Thyroid gland (tissue), 4 donors: ENCODE data around the gene PDGFRB. TPM values are rescaled to one million over a fixed set of nuclear protein-coding genes. Genes with fewer than 3 reads are reported as not detected.

Experiments used
- DNase-seq, 2 donors: peaks; one replicate each; pipeline ENCODE4 v3.0.0-alpha.2; 2019
- H3K27ac ChIP-seq, 3 donors: fragments of 200-600 bp; sonication (generic); 1 replicate in 2 of 3; 2 replicates in 1 of 3; pipeline ENCODE4 v1.5.1; 2016 to 2019; ENCODE audit warnings: mild to moderate bottlenecking in 1 of 3, moderate library complexity in 1 of 3
- H3K27me3 ChIP-seq: fragments of 200-600 bp; sonication (generic); one replicate; pipeline ENCODE4 v1.5.1; 2019
- H3K36me3 ChIP-seq, 2 donors: fragments of 200-600 bp; sonication (generic); one replicate each; pipeline ENCODE4 v1.5.1; 2016 to 2019
- H3K4me1 ChIP-seq, 2 donors: fragments of 200-600 bp; sonication (generic); one replicate each; pipeline ENCODE4 v1.5.1; 2017 to 2019
- H3K4me3 ChIP-seq, 3 donors: fragments of 200-600 bp; sonication (generic); replicated peaks in 1 of 3; 1 replicate in 2 of 3; 2 replicates in 1 of 3; pipeline ENCODE4 v1.5.1; 2016; ENCODE audit warnings: mild to moderate bottlenecking in 1 of 3
- H3K9me3 ChIP-seq: fragments of 200-600 bp; sonication (generic); one replicate; pipeline ENCODE4 v1.5.1; 2017
- POLR2A ChIP-seq, 2 donors: fragments of 450-650 bp; IDR thresholded peaks; one replicate each; pipeline ENCODE4 v1.6.1; 2017; ENCODE audit warnings: antibody characterized with exemption in 2 of 2, mild to moderate bottlenecking in 2 of 2, moderate library complexity in 1 of 2
- WGBS, 2 donors: methylation state at CpG; one replicate each; pipeline ENCODE4 v1.1.5; 2017; 5-methylcytosine and 5-hydroxymethylcytosine counted together
- intact Hi-C: fragments of 100-400 bp; cut with DNase I; formaldehyde crosslinking; loops from one replicate; pipeline ENCODE4 v1.15.1; 2023
- total RNA-seq, 4 donors: library from RNA; depleted of rRNA; stranded (reverse); fragments of >200 nt; gene quantifications; one replicate each; pipeline ENCODE4 v1.2.3, GENCODE V29; 2016
- TF ChIP-seq, protein P1 (sequence below), 6 experiments: fragments of 200-600 bp in 3 of 6; fragments of 450-650 bp in 3 of 6; sonication (generic) in 3 of 6; IDR thresholded peaks; one replicate each; pipeline ENCODE4 v1.5.1; 2016 to 2019; ENCODE audit warnings: antibody characterized with exemption in 6 of 6, mild to moderate bottlenecking in 2 of 6, inconsistent platforms in 1 of 6, moderate library complexity in 1 of 6

PDGFRB gene
- total RNA-seq, 4 donors from 2014 or later, result 47.3 to 108 (median 84.8) TPM

DNA sequence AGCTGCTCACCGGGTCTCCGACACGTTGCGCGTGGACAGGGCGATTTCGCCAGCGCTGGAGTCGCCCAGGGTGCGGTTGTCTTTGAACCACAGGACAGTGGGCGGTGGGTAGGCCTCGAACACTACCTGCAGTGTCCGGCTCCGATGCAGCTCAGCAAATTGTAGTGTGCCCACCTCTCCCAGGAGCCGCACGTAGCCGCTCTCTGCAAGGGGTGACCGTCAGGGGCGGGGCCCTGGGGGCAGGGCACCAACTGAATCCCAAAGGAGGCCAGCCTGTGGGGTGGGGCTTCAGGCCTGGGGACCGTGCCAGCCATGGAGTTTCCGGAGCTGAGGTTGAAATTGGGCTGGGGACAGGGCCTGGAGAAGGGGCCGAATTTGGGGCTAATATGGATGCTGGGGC is 22.9 kb downstream of the PDGFRB start:
- H3K27ac ChIP-seq, result no peak overlapping the region
- H3K9me3 ChIP-seq, result no peaks in the 10 kb centered on the region
- H3K4me1 ChIP-seq, result peaks cover 0 to 28% of the 10 kb centered on the region in 2 donors
- H3K27me3 ChIP-seq, result no peaks in the 10 kb centered on the region
- WGBS, 2 donors, result 89 to 90% methylated on average over 17 to 21 of the region's 22 CpGs
- intact Hi-C loops, result loop anchor here (5.0 kb wide), 1 partner anchor 85 kb away; no protein-coding TSS in a partner anchor
- H3K4me3 ChIP-seq, result no peak overlapping the region
- H3K36me3 ChIP-seq, result no peaks in the 10 kb centered on the region
- DNase-seq, result no peak
- TF ChIP-seq, protein P1, sequence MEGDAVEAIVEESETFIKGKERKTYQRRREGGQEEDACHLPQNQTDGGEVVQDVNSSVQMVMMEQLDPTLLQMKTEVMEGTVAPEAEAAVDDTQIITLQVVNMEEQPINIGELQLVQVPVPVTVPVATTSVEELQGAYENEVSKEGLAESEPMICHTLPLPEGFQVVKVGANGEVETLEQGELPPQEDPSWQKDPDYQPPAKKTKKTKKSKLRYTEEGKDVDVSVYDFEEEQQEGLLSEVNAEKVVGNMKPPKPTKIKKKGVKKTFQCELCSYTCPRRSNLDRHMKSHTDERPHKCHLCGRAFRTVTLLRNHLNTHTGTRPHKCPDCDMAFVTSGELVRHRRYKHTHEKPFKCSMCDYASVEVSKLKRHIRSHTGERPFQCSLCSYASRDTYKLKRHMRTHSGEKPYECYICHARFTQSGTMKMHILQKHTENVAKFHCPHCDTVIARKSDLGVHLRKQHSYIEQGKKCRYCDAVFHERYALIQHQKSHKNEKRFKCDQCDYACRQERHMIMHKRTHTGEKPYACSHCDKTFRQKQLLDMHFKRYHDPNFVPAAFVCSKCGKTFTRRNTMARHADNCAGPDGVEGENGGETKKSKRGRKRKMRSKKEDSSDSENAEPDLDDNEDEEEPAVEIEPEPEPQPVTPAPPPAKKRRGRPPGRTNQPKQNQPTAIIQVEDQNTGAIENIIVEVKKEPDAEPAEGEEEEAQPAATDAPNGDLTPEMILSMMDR (IDR thresholded peaks at IDR 0.05), result no peak
- TF ChIP-seq POLR2A (IDR thresholded peaks at IDR 0.05), result no peak

DNA sequence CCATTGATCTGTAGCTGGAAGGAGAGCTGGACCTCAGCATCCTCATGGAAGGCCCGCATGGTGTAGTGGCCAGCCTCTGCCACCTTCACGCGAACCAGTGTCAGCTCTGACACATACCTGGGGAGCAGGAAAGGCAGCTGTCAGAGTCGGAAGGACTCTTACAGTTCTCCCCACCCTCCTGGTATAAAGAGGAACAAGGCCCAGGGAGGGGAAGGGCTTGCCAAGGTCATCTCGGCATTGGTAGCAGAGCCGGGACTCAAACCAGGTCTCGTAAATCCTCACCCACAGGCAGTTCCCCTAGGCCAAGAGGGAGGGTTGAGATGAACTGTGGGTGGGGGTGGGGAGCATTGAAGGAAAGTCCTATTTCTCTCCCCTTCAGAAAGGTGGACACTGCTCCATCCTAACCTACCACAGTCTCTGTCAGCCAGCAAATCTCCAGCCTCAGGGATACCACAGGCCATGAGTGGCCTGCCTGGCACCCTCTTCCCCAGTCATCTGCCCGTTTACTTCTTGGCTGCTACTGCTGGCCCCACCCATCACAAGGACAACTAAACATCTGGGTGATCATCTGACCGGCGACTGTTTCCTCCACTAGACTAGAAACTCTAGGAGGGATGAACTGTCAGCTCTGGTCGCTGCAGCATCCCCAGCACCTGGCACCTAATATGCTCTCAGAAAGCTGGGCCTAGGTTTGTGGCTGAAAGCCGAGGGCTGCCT is 23.5 kb downstream of the PDGFRB start:
- H3K9me3 ChIP-seq, result no peaks in the 10 kb centered on the region
- H3K36me3 ChIP-seq, result no peaks in the 10 kb centered on the region
- no peak for TF ChIP-seq POLR2A (IDR thresholded peaks at IDR 0.05)
- TF ChIP-seq, protein P1 (IDR thresholded peaks at IDR 0.05), result no peak
- H3K4me1 ChIP-seq, result peaks cover 0 to 22% of the 10 kb centered on the region in 2 donors
- DNase-seq, result no peak
- no peak overlapping the region for H3K4me3 ChIP-seq
- no peak overlapping the region for H3K27ac ChIP-seq
- intact Hi-C loops, result loop anchor here (5.0 kb wide), 1 partner anchor 85 kb away; no protein-coding TSS in a partner anchor
- 69 to 80% methylated on average over 11 to 12 of the region's 12 CpGs for WGBS, 2 donors
- no peaks in the 10 kb centered on the region for H3K27me3 ChIP-seq

DNA sequence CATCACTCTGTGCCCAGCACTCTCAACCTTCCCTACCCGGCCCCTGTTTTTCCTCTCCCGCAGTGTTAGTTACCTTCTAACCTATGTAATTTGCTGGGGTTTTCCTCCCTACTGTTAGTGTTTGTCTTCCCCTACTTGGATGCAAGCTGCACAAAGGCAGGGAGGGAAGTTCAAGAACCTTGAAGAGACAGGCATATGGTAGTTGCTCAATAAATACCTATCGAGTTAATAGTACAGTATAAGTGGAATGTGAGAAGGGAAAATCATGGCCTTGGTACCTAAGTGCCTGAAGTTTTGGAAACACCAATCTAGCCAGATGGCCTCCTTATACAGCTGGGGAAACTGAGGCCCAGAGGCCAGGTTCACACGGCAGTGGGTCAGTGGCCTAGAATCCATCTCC is 24.2 kb downstream of the PDGFRB start:
- TF ChIP-seq, protein P1 (IDR thresholded peaks at IDR 0.05), result no peak
- no peak for TF ChIP-seq POLR2A (IDR thresholded peaks at IDR 0.05)
- no peak overlapping the region for H3K27ac ChIP-seq
- H3K27me3 ChIP-seq, result no peaks in the 10 kb centered on the region
- H3K9me3 ChIP-seq, result no peaks in the 10 kb centered on the region
- H3K4me3 ChIP-seq, result no peak overlapping the region
- peaks cover 0 to 15% of the 10 kb centered on the region in 2 donors for H3K4me1 ChIP-seq
- DNase-seq, result no peak
- intact Hi-C loops, result loop anchor here (5.0 kb wide), 1 partner anchor 86 kb away; no protein-coding TSS in a partner anchor
- 84 to 90% methylated on average over 4 of the region's 4 CpGs for WGBS, 2 donors
- H3K36me3 ChIP-seq, result no peaks in the 10 kb centered on the region

DNA sequence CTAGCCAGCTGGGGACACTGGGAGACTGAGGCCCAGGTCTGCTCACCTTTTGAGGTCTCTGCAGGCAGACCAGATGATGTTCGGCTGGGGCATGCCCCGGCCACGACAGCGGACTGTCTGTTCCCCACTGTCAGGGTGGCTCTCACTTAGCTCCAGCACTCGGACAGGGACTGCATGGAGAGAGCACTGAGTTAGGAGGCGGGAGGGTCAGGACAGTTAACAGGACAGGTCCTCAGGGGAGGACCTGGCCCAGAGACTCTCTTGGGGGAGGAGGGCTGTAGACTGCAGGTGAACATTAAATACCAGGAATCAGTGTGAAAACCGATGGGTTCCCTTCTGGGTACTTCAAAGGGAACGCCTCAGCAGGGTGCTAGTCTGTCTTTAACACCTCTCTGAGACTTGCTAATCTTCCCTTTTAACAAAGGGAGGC is 25.1 kb downstream of the PDGFRB start:
- no peak for DNase-seq
- Histone ChIP-seq H3K9me3 (no peaks in the 10 kb centered on the region), H3K36me3 (no peaks in the 10 kb centered on the region), H3K27me3 (no peaks in the 10 kb centered on the region), H3K27ac (no peak overlapping the region), H3K4me3 (no peak overlapping the region), H3K4me1 (peaks cover 0 to 8% of the 10 kb centered on the region in 2 donors)
- intact Hi-C loops, result loop anchor here (5.0 kb wide), 1 partner anchor 87 kb away; no protein-coding TSS in a partner anchor
- 76 to 85% methylated on average over 4 to 8 of the region's 8 CpGs for WGBS, 2 donors
- TF ChIP-seq, protein P1 (IDR thresholded peaks at IDR 0.05), result no peak

DNA sequence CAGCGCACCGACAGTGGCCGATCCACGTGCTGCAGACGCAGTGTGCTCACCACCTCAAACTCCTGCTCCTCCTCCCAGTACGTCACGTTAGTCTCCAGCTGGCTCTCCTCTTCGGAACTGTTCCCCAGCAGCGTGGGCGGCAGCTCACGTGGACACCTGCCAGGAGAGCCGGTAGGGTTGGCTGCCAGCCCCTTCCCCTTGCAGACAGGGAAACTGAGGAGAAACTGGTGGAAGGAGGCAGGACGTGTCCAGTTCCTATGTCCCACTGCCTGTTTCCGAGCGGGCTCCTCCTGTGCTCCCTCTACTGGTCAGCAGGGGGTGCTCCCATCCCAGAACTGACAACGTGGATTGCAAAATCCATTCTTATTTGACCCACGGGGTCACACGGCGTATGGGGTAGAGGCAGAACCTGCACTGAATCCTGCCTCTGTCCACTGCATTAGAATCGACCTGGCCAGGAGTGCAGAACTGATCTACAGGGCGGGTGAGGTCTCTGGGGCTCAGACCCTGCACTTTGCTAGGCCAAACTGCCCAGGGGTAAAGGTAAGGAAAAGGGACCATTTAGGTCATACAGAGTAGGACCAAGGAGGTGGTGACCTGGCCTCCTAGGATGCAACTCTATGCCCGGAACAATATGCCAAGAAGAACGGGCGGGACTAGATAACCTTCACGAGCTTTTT is 25.7 kb downstream of the PDGFRB start:
- TF ChIP-seq, protein P1 (IDR thresholded peaks at IDR 0.05), result peak; percentile 42 to 86 (median 72)
- no peak for TF ChIP-seq POLR2A (IDR thresholded peaks at IDR 0.05)
- H3K27ac ChIP-seq, result no peak overlapping the region
- WGBS, 2 donors, result 31 to 48% methylated on average over 13 to 14 of the region's 25 CpGs
- H3K36me3 ChIP-seq, result no peaks in the 10 kb centered on the region
- DNase-seq, result peak; percentile 54 to 61
- H3K27me3 ChIP-seq, result no peaks in the 10 kb centered on the region
- H3K4me1 ChIP-seq, result peaks cover 0 to 6% of the 10 kb centered on the region in 2 donors
- H3K4me3 ChIP-seq, result no peak overlapping the region
- intact Hi-C loops, result loop anchor here (5.0 kb wide), 1 partner anchor 87 kb away; no protein-coding TSS in a partner anchor
- H3K9me3 ChIP-seq, result no peaks in the 10 kb centered on the region
